Hepatocyte (in vitro differentiated cells): ENCODE measurements around the gene C2. TPM values are rescaled to one million over a fixed set of nuclear protein-coding genes. Genes with fewer than 3 reads are reported as not detected.

Experiments
- microRNA counts: library from miRNA; unstranded; fragments of <30 nt; microRNA quantifications from one replicate; lab custom pipeline; 2017
- microRNA-seq: library from miRNA; unstranded; fragments of <30 nt; microRNA quantifications from one replicate; pipeline ENCODE4, GENCODE V29; 2017
- polyA plus RNA-seq: library from polyadenylated mRNA; unstranded; fragments of >200 nt; fragmentation: Nextera tagmentation; extraction: Ambion mirVana; gene quantifications from 2 replicates; pipeline ENCODE4 v1.2.1, GENCODE V29; 2016
- small RNA-seq: library from RNA; depleted of rRNA; stranded (forward); fragments of <200 nt; gene quantifications from one replicate; pipeline ENCODE3, GENCODE V24; 2014
- total RNA-seq: library from RNA; depleted of rRNA; stranded (reverse); fragments of >200 nt; gene quantifications from 2 replicates; pipeline ENCODE4 v1.2.3, GENCODE V29; 2014

The C2 gene
- total and polyA plus RNA-seq, 2 experiments from 2014 or later = 46.4 to 48.3 TPM

MicroRNAs within 50 kb of the gene (microRNA counts, 767-probe panel; counts per million panel counts)
- microRNA hsa-miR-1236 (lab: Ali Mortazavi, UCI) = not detected

Small RNAs within 50 kb of the gene (microRNA-seq; reads per million reads assigned to microRNA genes)
- 4.0 reads per million for gene MIR1236

Small RNAs within 50 kb of the gene (small RNA-seq; reads per million reads assigned to genes)
- not detected for gene AL645922.1

Other genes with a start within 250 kb of the C2 start
Only the 30 nearest of the 34 such genes appear.
- 63.2 and 66.8 TPM in 2 replicates for gene ABHD16A, start 224.4 kb upstream of the C2 start, total RNA-seq
- 81.3 and 94.7 TPM in 2 replicates for gene ABHD16A, start 224.4 kb upstream of the C2 start, polyA plus RNA-seq
- not detected in 2 replicates for gene LY6G6F, start 220.9 kb upstream of the C2 start, total RNA-seq
- gene LY6G6F, start 220.9 kb upstream of the C2 start, polyA plus RNA-seq = not detected in 2 replicates
- gene LY6G6D, start 212.4 kb upstream of the C2 start, total RNA-seq = 1.3 TPM in 1 of 2 replicates, not detected in the other
- 1.2 and 3.0 TPM in 2 replicates for gene LY6G6D, start 212.4 kb upstream of the C2 start, polyA plus RNA-seq
- not detected in 2 replicates for gene LY6G6C, start 206.0 kb upstream of the C2 start, total RNA-seq
- gene LY6G6C, start 206.0 kb upstream of the C2 start, polyA plus RNA-seq = 0.30 and 0.39 TPM in 2 replicates
- not detected in 2 replicates for gene MPIG6B, start 204.3 kb upstream of the C2 start, total RNA-seq
- gene MPIG6B, start 204.3 kb upstream of the C2 start, polyA plus RNA-seq = 0.33 TPM in 1 of 2 replicates, not detected in the other
- gene DDAH2, start 198.4 kb upstream of the C2 start, total RNA-seq = 93.8 and 108 TPM in 2 replicates
- gene DDAH2, start 198.4 kb upstream of the C2 start, polyA plus RNA-seq = 137 and 157 TPM in 2 replicates
- 454 and 463 TPM in 2 replicates for gene CLIC1, start 191.2 kb upstream of the C2 start, total RNA-seq
- 555 and 599 TPM in 2 replicates for gene CLIC1, start 191.2 kb upstream of the C2 start, polyA plus RNA-seq
- gene MSH5, start 187.7 kb upstream of the C2 start, total RNA-seq = 6.4 and 7.9 TPM in 2 replicates
- 4.9 and 8.5 TPM in 2 replicates for gene MSH5, start 187.7 kb upstream of the C2 start, polyA plus RNA-seq
- gene SAPCD1, start 165.1 kb upstream of the C2 start, total RNA-seq = 1.4 and 4.1 TPM in 2 replicates
- gene SAPCD1, start 165.1 kb upstream of the C2 start, polyA plus RNA-seq = 1.8 and 2.0 TPM in 2 replicates
- 1.5 and 3.4 TPM in 2 replicates for gene VWA7, start 150.4 kb upstream of the C2 start, total RNA-seq
- gene VWA7, start 150.4 kb upstream of the C2 start, polyA plus RNA-seq = 2.8 and 5.2 TPM in 2 replicates
- 23.3 and 36.6 TPM in 2 replicates for gene VARS1, start 132.0 kb upstream of the C2 start, total RNA-seq
- 51.0 and 59.6 TPM in 2 replicates for gene VARS1, start 132.0 kb upstream of the C2 start, polyA plus RNA-seq
- 42.9 and 51.9 TPM in 2 replicates for gene LSM2, start 120.8 kb upstream of the C2 start, total RNA-seq
- gene LSM2, start 120.8 kb upstream of the C2 start, polyA plus RNA-seq = 48.7 and 57.9 TPM in 2 replicates
- 1.4 and 2.2 TPM in 2 replicates for gene HSPA1L, start 112.4 kb upstream of the C2 start, total RNA-seq
- 1.0 and 2.7 TPM in 2 replicates for gene HSPA1L, start 112.4 kb upstream of the C2 start, polyA plus RNA-seq
- gene HSPA1A, start 112.2 kb upstream of the C2 start, total RNA-seq = 83.3 and 84.3 TPM in 2 replicates
- 50.0 and 82.2 TPM in 2 replicates for gene HSPA1A, start 112.2 kb upstream of the C2 start, polyA plus RNA-seq
- gene HSPA1B, start 100.0 kb upstream of the C2 start, total RNA-seq = 172 and 177 TPM in 2 replicates
- 82.1 and 111 TPM in 2 replicates for gene HSPA1B, start 100.0 kb upstream of the C2 start, polyA plus RNA-seq
- 402 and 407 TPM in 2 replicates for gene NEU1, start 64.9 kb upstream of the C2 start, total RNA-seq
- 331 and 388 TPM in 2 replicates for gene NEU1, start 64.9 kb upstream of the C2 start, polyA plus RNA-seq
- 76.2 and 92.0 TPM in 2 replicates for gene SLC44A4, start 48.7 kb upstream of the C2 start, total RNA-seq
- gene SLC44A4, start 48.7 kb upstream of the C2 start, polyA plus RNA-seq = 73.5 and 90.8 TPM in 2 replicates
- 34.1 and 41.9 TPM in 2 replicates for gene EHMT2, start 30.0 kb upstream of the C2 start, total RNA-seq
- gene EHMT2, start 30.0 kb upstream of the C2 start, polyA plus RNA-seq = 40.0 and 44.6 TPM in 2 replicates
- gene ZBTB12, start 25.6 kb upstream of the C2 start, total RNA-seq = 4.4 and 4.9 TPM in 2 replicates
- gene ZBTB12, start 25.6 kb upstream of the C2 start, polyA plus RNA-seq = 0.07 TPM in 1 of 2 replicates, not detected in the other
- 190 and 199 TPM in 2 replicates for gene CFB, start 18.4 kb downstream of the C2 start, total RNA-seq
- 287 and 349 TPM in 2 replicates for gene CFB, start 18.4 kb downstream of the C2 start, polyA plus RNA-seq
- 70.1 and 78.2 TPM in 2 replicates for gene NELFE, start 31.3 kb downstream of the C2 start, total RNA-seq
- gene NELFE, start 31.3 kb downstream of the C2 start, polyA plus RNA-seq = 78.7 and 86.9 TPM in 2 replicates
- gene SKIC2, start 31.5 kb downstream of the C2 start, total RNA-seq = 34.2 and 53.2 TPM in 2 replicates
- 61.7 and 64.3 TPM in 2 replicates for gene SKIC2, start 31.5 kb downstream of the C2 start, polyA plus RNA-seq
- 16.1 and 22.2 TPM in 2 replicates for gene DXO, start 44.4 kb downstream of the C2 start, total RNA-seq
- gene DXO, start 44.4 kb downstream of the C2 start, polyA plus RNA-seq = 39.3 and 43.8 TPM in 2 replicates
- 49.1 and 66.8 TPM in 2 replicates for gene C4A, start 54.3 kb downstream of the C2 start, total RNA-seq
- 69.9 and 74.4 TPM in 2 replicates for gene C4A, start 54.3 kb downstream of the C2 start, polyA plus RNA-seq
- gene C4B, start 87.1 kb downstream of the C2 start, total RNA-seq = 57.5 and 68.9 TPM in 2 replicates
- 78.0 and 80.0 TPM in 2 replicates for gene C4B, start 87.1 kb downstream of the C2 start, polyA plus RNA-seq
- 0.12 and 1.4 TPM in 2 replicates for gene CYP21A2, start 110.7 kb downstream of the C2 start, total RNA-seq
- 1.7 and 2.4 TPM in 2 replicates for gene CYP21A2, start 110.7 kb downstream of the C2 start, polyA plus RNA-seq
- gene TNXB, start 181.6 kb downstream of the C2 start, total RNA-seq = 11.6 and 22.0 TPM in 2 replicates
- gene TNXB, start 181.6 kb downstream of the C2 start, polyA plus RNA-seq = 7.3 and 9.2 TPM in 2 replicates
- gene ATF6B, start 200.5 kb downstream of the C2 start, total RNA-seq = 37.9 and 41.9 TPM in 2 replicates
- 43.7 and 52.6 TPM in 2 replicates for gene ATF6B, start 200.5 kb downstream of the C2 start, polyA plus RNA-seq
- gene FKBPL, start 202.6 kb downstream of the C2 start, total RNA-seq = 5.7 and 6.0 TPM in 2 replicates
- 6.2 and 6.3 TPM in 2 replicates for gene FKBPL, start 202.6 kb downstream of the C2 start, polyA plus RNA-seq
- 0.10 TPM in 1 of 2 replicates, not detected in the other for gene PRRT1, start 224.2 kb downstream of the C2 start, total RNA-seq
- gene PRRT1, start 224.2 kb downstream of the C2 start, polyA plus RNA-seq = 0.91 and 4.0 TPM in 2 replicates